Natural killer cell (primary cell): ENCODE results near the gene KSR2. TPM values are rescaled to one million over a fixed set of nuclear protein-coding genes. Genes with fewer than 3 reads are reported as not detected.

Experiments
- ATAC-seq, 3 donors: fragments of 150-1000 bp in 2 of 3; fragments of 200-7000 bp in 1 of 3; cut with Tn5 transposase; 1 replicate in 1 of 3; 2 replicates in 2 of 3; pipeline ENCODE4 v1.10.0; 2021; ENCODE audit warnings: mild to moderate bottlenecking in 2 of 3, moderate library complexity in 2 of 3
- DNase-seq, 2 donors: peaks; one replicate each; pipeline versions ENCODE4 v3.0.0 to v3.0.0-alpha.2; 2013 to 2021; ENCODE audit warnings: mixed read lengths in 1 of 2
- H3K27ac ChIP-seq: one replicate; pipeline ENCODE4 v1.5.1; 2013; ENCODE audit warnings: mild to moderate bottlenecking, low read length
- H3K27me3 ChIP-seq: one replicate; pipeline ENCODE4 v1.6.1; 2013; ENCODE audit warnings: low read length; ENCODE audit not compliant: control insufficient read depth, insufficient read depth
- H3K36me3 ChIP-seq: one replicate; pipeline ENCODE4 v1.6.1; 2013; ENCODE audit warnings: low read length; ENCODE audit not compliant: control insufficient read depth, insufficient read depth
- H3K4me1 ChIP-seq: one replicate; pipeline ENCODE4 v1.6.1; 2013; ENCODE audit warnings: low read length; ENCODE audit not compliant: control insufficient read depth, insufficient read depth
- H3K4me3 ChIP-seq: one replicate; pipeline ENCODE4 v1.5.1; 2013; ENCODE audit warnings: low read length
- H3K9me3 ChIP-seq: one replicate; pipeline ENCODE4 v1.6.1; 2013; ENCODE audit warnings: low read length; ENCODE audit not compliant: control insufficient read depth, insufficient read depth
- H3K27ac Mint-ChIP-seq, 2 donors: one replicate each; pipeline ENCODE4 v1.8.0; 2022; ENCODE audit warnings: mild to moderate bottlenecking in 2 of 2, mixed read lengths in 2 of 2, moderate library complexity in 1 of 2
- H3K27me3 Mint-ChIP-seq, 2 donors: one replicate each; pipeline ENCODE4 v1.8.0; 2022; ENCODE audit warnings: low read depth in 2 of 2, mixed read lengths in 2 of 2
- H3K36me3 Mint-ChIP-seq: one replicate; pipeline ENCODE4 v1.8.0; 2022; ENCODE audit warnings: mixed read lengths
- H3K4me1 Mint-ChIP-seq, 2 donors: one replicate each; pipeline ENCODE4 v1.8.0; 2022; ENCODE audit warnings: mixed read lengths in 2 of 2
- H3K4me3 Mint-ChIP-seq: one replicate; pipeline ENCODE4 v1.8.0; 2022; ENCODE audit warnings: mild to moderate bottlenecking, moderate library complexity, mixed read lengths
- H3K9me3 Mint-ChIP-seq, 2 donors: one replicate each; pipeline ENCODE4 v1.8.0; 2022; ENCODE audit warnings: mixed read lengths in 2 of 2
- CTCF ChIP-seq: fragments of 200-600 bp; IDR thresholded peaks from one replicate; pipeline ENCODE4 v1.8.0; 2022; ENCODE audit warnings: antibody characterized with exemption
- WGBS: methylation state at CpG from one replicate; pipeline ENCODE4 v1.1.7; 2013; ENCODE audit warnings: missing lambda C conversion rate; ENCODE audit not compliant: insufficient coverage; 5-methylcytosine and 5-hydroxymethylcytosine counted together
- intact Hi-C: fragments of 100-400 bp; cut with micrococcal nuclease; formaldehyde crosslinking; loops from one replicate; pipeline ENCODE4 v1.14.2; 2022
- total RNA-seq, 4 donors: library from RNA; stranded (reverse); fragments of 120-200 nt in 1 of 4; gene quantifications; one replicate each; pipeline versions ENCODE4 v1.2.3 to v1.2.4, GENCODE V29; 2013 to 2022

The KSR2 gene
- total RNA-seq, 3 donors from 2014 or later (not counting 1 experiment from before 2014, with no cell fraction given), result not detected

- H3K9me3 ChIP-seq, result no peaks in the 10 kb centered on the region
- peaks cover 0 to 3% of the 10 kb centered on the region in 2 donors for H3K27me3 Mint-ChIP-seq
- no peaks in the 10 kb centered on the region for H3K4me1 Mint-ChIP-seq
- TF ChIP-seq CTCF, result no peak
- H3K27ac Mint-ChIP-seq, result no peak overlapping the region
- no peak overlapping the region for H3K4me3 Mint-ChIP-seq
- ATAC-seq (no peak), DNase-seq (no peak)
- H3K4me3 ChIP-seq, result no peak overlapping the region
- H3K9me3 Mint-ChIP-seq, result no peaks in the 10 kb centered on the region
- no peaks in the 10 kb centered on the region for H3K27me3 ChIP-seq
- H3K36me3 ChIP-seq, result no peaks in the 10 kb centered on the region
- no peaks in the 10 kb centered on the region for H3K4me1 ChIP-seq
- intact Hi-C loops, result no loop called here
- WGBS, result 72% methylated on average over 3 of the region's 4 CpGs
- H3K36me3 Mint-ChIP-seq, result no peaks in the 10 kb centered on the region
- no peak overlapping the region for H3K27ac ChIP-seq
Measured at GRCh38 chr12:117523971-117524370, 444.8 kb downstream of the KSR2 start.

GRCh38 chr12:117522559-117522958 is 446.2 kb downstream of the KSR2 start:
- intact Hi-C loops, result no loop called here
- H3K36me3 ChIP-seq, result no peaks in the 10 kb centered on the region
- no peak overlapping the region for H3K4me3 Mint-ChIP-seq
- H3K27ac ChIP-seq, result no peak overlapping the region
- no peaks in the 10 kb centered on the region for H3K9me3 ChIP-seq
- DNase-seq, result no peak
- H3K27me3 Mint-ChIP-seq, result peaks cover 0 to 4% of the 10 kb centered on the region in 2 donors
- ATAC-seq, result no peak
- no peak overlapping the region for H3K27ac Mint-ChIP-seq
- no peaks in the 10 kb centered on the region for H3K4me1 Mint-ChIP-seq
- H3K4me3 ChIP-seq, result no peak overlapping the region
- 100% methylated on average over 1 of the region's 1 CpG for WGBS
- no peak for TF ChIP-seq CTCF
- H3K9me3 Mint-ChIP-seq, result no peaks in the 10 kb centered on the region
- no peaks in the 10 kb centered on the region for H3K4me1 ChIP-seq
- H3K36me3 Mint-ChIP-seq, result no peaks in the 10 kb centered on the region
- H3K27me3 ChIP-seq, result no peaks in the 10 kb centered on the region

- 80% methylated on average over 4 of the region's 5 CpGs for WGBS
- peaks cover 0 to 3% of the 10 kb centered on the region in 2 donors for H3K27me3 Mint-ChIP-seq
- Histone ChIP-seq H3K9me3 (no peaks in the 10 kb centered on the region), H3K27ac (no peak overlapping the region), H3K4me3 (no peak overlapping the region), H3K36me3 (no peaks in the 10 kb centered on the region), H3K4me1 (no peaks in the 10 kb centered on the region), H3K27me3 (no peaks in the 10 kb centered on the region)
- ATAC-seq (no peak), DNase-seq (no peak)
- H3K27ac Mint-ChIP-seq, result no peak overlapping the region
- H3K4me1 Mint-ChIP-seq, result no peaks in the 10 kb centered on the region
- intact Hi-C loops, result no loop called here
- no peak overlapping the region for H3K4me3 Mint-ChIP-seq
- TF ChIP-seq CTCF, result no peak
- H3K36me3 Mint-ChIP-seq, result no peaks in the 10 kb centered on the region
- H3K9me3 Mint-ChIP-seq, result no peaks in the 10 kb centered on the region
Measured at GRCh38 chr12:117521867-117522266, 446.9 kb downstream of the KSR2 start.

GRCh38 chr12:117521346-117521745 is 447.4 kb downstream of the KSR2 start:
- H3K36me3 Mint-ChIP-seq, result no peaks in the 10 kb centered on the region
- H3K27me3 Mint-ChIP-seq, result peaks cover 0 to 3% of the 10 kb centered on the region in 2 donors
- H3K4me3 Mint-ChIP-seq, result no peak overlapping the region
- WGBS, result 74% methylated on average over 7 of the region's 7 CpGs
- no peaks in the 10 kb centered on the region for H3K9me3 ChIP-seq
- H3K4me3 ChIP-seq, result no peak overlapping the region
- DNase-seq (no peak), ATAC-seq (no peak)
- no peak for TF ChIP-seq CTCF
- no peaks in the 10 kb centered on the region for H3K27me3 ChIP-seq
- no peak overlapping the region for H3K27ac Mint-ChIP-seq
- H3K27ac ChIP-seq, result no peak overlapping the region
- no peaks in the 10 kb centered on the region for H3K36me3 ChIP-seq
- intact Hi-C loops, result no loop called here
- no peaks in the 10 kb centered on the region for H3K9me3 Mint-ChIP-seq
- H3K4me1 Mint-ChIP-seq, result no peaks in the 10 kb centered on the region
- H3K4me1 ChIP-seq, result no peaks in the 10 kb centered on the region
